Measurements from ENCODE around the gene DNA2.
"Not testable (repeated sequence)": the region's sequence is repeated elsewhere in the genome, so short reads cannot be mapped to it uniquely, and the experiment has no call there.

DNA2 gene

GRCh38 chr10:68449698-68450097 lies 22.1 kb downstream of the DNA2 start:
- not testable (repeated sequence) for DNase-seq (ENCODE audit: low read depth in 2 of 2)

- no peak for DNase-seq (ENCODE audit: low read depth in 2 of 2)
Measured at GRCh38 chr10:68446179-68446578, 25.6 kb downstream of the DNA2 start.

DNA sequence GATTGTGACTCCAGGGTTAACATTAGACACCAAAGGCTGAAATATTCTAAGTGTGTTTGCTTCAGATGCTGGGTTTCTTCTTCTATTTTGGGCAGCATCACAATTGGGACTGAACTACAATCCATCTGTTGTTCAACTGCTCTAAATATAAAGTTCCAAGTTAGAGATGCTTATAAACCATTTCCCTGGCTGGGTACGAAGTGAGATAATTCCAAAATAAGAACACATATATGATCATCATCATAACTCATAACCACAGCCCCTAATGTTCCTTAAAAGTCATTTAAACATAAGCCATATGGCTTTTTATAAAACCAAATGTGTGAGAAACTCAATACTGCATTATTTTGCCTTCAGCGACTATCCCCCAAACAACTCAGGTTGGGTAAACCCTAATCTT lies 28.8 kb downstream of the DNA2 start:
- DNase-seq (ENCODE audit: low read depth in 2 of 2), result no peak

DNA sequence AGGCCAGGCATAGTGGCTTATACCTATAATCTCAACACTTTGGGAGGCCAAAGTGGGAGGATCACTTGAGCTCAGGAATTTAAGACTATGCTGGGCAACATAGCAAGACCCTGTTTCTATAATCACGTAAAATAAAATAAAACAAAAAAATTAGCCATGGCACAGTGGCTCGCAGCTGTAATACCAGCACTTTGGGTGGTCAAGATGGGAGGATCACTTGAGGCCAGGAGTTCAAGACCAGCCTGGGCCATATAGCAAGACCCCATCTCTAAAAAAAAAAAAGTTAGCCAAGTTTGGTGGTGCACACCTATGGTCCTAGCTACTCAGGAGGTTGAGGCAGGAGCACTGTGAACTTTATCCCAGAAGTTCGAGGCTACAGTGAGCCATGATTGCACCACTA lies 30.9 kb downstream of the DNA2 start:
- no peak for DNase-seq (ENCODE audit: low read depth in 2 of 2)

DNA sequence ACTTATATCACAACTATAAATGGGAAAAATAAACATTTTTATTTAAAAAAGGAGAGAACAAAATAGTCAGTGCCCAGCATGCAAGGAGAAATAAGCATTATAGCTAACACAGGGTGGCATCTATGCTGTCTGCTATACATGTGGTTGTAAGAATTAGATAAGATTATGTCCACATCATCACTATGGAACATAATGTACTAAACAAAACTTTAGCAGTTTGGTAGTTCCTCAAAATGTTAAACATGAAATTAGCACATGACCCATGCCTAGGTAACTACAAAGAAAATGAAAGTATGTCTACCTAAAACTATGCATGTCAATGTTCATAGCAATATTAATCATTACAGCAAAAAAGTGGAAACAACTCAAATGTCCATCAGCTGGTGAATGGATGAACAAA lies 36.0 kb downstream of the DNA2 start:
- DNase-seq (ENCODE audit: low read depth in 2 of 2), result no peak

DNA sequence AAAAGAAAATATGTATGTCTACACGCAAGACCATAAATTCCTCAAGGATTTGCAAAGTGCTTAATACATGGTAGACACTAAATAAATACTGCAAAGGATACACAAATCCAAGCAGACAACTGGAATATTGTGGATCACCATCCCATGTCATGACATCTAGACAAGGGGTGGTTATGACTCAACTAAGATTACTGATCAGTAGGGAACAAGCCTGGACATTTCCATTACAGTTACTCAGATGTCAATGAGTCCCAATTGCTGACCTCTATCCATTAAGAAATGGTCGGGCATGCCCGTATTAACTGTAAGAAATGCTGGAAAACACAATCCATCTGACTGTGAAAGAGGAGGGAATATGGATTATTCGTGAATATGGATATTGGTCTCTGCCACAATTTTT lies 37.1 kb downstream of the DNA2 start:
- no peak for DNase-seq (ENCODE audit: low read depth in 2 of 2)

- no peak for DNase-seq (ENCODE audit: low read depth in 2 of 2)
Measured at GRCh38 chr10:68428396-68429104, 43.2 kb downstream of the DNA2 start.

DNA sequence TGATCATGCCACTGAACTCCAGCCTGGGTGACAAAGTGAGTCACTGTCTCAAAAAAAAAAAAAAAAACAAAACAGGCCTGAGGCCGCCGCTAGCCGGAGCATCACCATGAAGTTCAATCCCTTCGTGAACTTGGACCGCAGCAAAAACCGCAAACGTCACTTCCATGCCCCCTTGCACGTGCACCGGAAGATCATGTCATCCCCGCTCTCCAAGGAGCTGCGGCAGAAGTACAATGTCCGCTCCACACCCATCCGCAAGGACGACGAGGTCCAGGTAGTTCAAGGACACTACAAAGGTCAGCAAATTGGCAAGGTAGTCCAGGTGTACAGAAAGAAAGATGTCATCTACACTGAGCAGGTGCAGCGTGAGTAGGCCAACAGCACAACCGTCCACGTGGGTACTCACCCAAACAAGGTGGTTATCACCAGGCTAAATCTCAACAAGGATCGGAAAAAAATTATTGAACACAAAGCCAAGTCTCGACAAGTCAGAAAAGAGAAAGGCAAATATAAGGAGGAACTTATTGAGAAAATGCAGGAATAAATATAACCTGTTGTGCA lies 47.2 kb downstream of the DNA2 start:
- DNase-seq (ENCODE audit: low read depth in 2 of 2), result no peak

GRCh38 chr10:68423522-68423921 lies 48.3 kb downstream of the DNA2 start:
- DNase-seq (ENCODE audit: low read depth in 2 of 2), result peak in 1 of 2 donors; percentile 3

DNA sequence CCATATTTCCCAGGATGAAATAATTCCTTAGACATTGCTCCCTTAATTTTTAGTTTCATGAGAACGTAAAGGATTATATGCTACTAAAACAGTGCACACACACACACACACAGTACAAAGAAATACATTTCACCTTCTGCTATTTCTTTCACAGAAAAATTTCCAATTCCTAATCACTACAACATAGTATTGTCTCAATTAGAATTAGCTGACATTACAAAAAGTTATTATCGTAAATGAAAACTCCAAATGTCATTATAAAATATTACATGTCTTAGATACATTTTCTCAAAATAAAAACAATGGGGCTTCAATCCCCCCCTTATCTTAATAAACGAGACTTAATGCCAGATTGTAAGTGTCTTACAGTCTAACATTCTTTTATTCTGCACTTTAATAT lies 52.4 kb downstream of the DNA2 start:
- DNase-seq (ENCODE audit: low read depth in 2 of 2), result no peak

DNA sequence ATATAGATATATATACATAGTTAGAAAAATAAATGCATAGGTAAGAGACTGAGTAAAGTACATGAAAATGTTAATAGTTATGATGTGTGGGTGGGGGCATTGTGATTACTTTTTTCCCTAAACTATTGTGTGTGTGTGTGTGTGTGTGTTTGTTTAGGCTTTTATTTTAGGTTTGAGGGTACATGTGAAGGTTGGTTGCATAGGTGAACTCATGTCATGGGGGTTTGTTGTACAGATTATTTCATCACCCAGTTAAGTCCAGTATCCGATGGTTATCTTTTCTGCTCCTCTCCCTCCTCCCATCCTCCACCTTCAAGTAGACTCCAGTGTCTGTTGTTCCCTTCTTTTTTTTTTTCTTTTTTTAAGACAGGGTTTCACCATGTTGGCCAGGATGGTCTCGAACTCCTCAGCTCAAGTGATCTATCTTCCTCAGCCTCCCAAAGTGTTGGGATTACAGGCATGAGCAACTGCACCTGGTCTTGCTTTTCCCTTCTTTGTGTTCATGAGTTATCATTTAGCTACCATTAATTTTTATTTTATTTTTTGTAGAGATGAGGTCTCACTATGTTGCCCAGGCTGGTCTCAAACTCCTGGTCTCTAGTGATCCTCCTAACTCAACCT lies 62.8 kb downstream of the DNA2 start:
- no peak for DNase-seq (ENCODE audit: low read depth in 2 of 2)

- peak; percentile 57 to 65 for DNase-seq (ENCODE audit: low read depth in 2 of 2)
Measured at GRCh38 chr10:68406815-68407548, 64.8 kb downstream of the DNA2 start, which contains the start of gene RUFY2. Gene RUFY2, minus strand, starts transcription at chr10:68407277. Its CDS starts 88 bp downstream, at chr10:68407189.

- DNase-seq (ENCODE audit: low read depth in 2 of 2), result peak; percentile 2 to 27
Measured at GRCh38 chr10:68406111-68406814, 65.5 kb downstream of the DNA2 start.

DNA sequence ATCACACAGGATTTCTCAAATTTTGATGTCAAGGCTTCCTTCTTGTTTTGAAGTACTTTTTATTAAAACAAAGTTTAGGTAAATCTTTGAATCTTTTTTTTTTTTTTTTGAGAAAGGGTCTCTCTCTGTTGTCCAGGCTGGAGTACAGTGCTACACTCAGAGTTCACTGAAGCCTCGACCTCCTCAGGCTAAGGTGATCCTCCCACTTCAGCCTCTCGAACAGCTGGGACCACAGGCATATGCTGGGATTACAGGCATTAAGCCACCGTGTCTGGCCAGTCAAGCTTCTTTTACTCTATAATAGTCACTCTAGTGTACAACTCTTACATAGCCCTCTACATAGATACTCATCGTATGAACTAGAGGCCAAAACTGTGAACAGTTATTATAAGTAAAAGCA lies 68.1 kb downstream of the DNA2 start:
- no peak for DNase-seq (ENCODE audit: low read depth in 2 of 2)

DNA sequence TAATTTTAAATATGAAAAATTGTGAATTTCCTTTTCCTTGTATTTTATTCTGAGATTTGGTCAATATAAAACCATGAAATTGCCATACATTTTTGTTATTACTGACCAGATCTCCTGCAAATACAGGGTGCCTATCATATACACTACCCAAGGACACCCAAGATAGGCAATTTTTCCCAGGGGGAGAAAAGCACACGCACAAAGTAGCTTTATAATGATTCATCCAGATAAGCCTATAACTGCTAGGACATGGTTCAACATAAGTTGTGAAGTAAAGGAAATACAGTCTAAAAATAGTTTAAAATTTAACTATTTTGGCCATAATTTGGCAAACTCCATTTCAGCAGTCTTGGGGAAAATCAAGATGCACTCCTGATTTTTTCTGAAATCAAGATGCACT lies 69.5 kb downstream of the DNA2 start:
- no peak for DNase-seq (ENCODE audit: low read depth in 2 of 2)

DNA sequence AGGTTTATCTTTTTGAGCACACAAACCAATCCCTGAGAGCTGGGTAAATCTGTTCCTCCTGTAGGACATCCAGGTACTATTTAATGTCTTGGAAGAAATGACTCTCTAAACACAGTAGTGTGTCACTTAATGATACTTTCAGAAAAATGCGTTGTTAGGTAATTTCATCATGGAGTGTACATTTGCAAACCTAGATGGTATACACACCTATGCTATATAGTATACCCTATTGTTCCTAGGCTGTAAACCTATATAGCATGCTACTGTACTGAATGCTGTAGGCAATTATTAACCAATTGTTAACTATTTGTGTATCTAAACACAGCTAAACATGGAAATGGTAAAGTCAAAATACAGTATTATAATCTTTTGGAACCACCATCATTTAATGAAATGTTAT lies 74.8 kb downstream of the DNA2 start:
- DNase-seq (ENCODE audit: low read depth in 2 of 2), result no peak

- no peak for DNase-seq (ENCODE audit: low read depth in 2 of 2)
Measured at GRCh38 chr10:68385740-68386139, 86.0 kb downstream of the DNA2 start.

GRCh38 chr10:68371604-68372003 lies 100.2 kb downstream of the DNA2 start:
- no peak for DNase-seq (ENCODE audit: low read depth in 2 of 2)

DNA sequence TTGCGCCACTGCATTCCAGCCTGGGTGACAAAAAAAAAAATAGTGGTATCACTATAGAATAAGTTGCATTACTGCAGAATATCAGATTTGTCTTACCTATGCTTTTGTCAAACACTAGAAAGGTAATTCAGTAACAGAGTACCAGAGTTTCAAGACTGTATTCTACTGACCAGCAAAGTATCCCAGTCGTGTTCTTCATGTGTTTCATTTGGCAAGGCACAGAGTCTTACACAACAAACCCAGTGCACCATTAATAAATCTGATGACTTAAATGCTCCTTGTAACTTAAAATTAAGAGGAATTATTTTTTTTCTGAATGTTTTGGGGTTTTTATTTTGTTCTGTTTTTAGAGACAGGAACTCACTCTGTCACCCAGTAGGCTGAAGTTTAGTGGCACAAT lies 104.7 kb downstream of the DNA2 start:
- no peak for DNase-seq (ENCODE audit: low read depth in 2 of 2)

DNA sequence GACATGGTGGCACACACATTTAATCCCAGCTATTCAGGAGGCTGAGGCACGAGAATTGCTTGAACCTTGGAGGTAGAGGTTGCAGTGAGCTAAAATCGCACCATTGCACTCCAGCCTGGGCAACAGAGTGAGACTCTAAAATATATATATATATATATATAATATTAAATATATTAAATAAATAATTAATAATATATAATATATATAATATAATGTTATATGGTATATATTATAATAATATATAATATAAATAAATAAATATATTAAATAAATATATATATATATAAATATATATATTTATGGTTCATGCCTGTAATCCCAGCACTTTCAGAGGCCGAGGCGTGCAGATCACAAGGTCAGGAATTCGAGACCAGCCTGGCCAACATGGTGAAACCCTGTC lies 105.2 kb downstream of the DNA2 start:
- no peak for DNase-seq (ENCODE audit: low read depth in 2 of 2)

DNA sequence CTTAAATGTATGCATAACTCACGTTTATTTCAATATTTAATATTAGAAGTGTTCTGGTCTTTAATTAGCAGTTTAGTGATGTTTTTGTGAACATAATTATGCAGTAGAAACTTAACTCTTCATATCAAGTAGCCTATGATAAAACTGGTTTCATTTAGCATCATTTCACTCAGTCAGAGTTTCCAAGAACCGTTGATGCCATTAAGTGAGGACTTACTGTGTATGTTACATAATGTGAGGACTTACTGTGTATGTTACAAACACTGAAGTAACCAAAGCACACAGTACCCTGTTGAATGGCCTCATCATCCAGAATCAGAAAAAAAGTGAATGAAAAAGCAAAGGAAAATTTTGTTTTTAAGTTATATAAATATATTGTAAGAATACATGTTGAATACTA lies 106.2 kb downstream of the DNA2 start:
- DNase-seq (ENCODE audit: low read depth in 2 of 2), result no peak
